Fibroblast of villous mesenchyme (primary cell): Measurements from ENCODE around the gene FZR1. TPM values are rescaled to one million over a fixed set of nuclear protein-coding genes. Genes with fewer than 3 reads are reported as not detected.

ENCODE experiments used
- DNase-seq: peaks from one replicate; pipeline ENCODE4 v3.0.0-alpha.2; 2010; ENCODE audit warnings: low read depth
- H3K4me3 ChIP-seq: 2 replicates; pipeline ENCODE4 v1.5.1; 2011; ENCODE audit warnings: low read depth, mild to moderate bottlenecking, low read length
- total RNA-seq: library from RNA; depleted of rRNA; stranded (reverse); fragments of >200 nt; gene quantifications from 2 replicates; pipeline ENCODE4 v1.2.3, GENCODE V29; 2012
- TF ChIP-seq, protein P1 (sequence below): IDR thresholded peaks from 2 replicates; pipeline ENCODE4 v1.5.1; 2012; ENCODE audit warnings: low read depth, mild to moderate bottlenecking, low read length; ENCODE audit not compliant: insufficient read depth

Gene FZR1
- total RNA-seq, 1 donor: 37.6 TPM

DNA sequence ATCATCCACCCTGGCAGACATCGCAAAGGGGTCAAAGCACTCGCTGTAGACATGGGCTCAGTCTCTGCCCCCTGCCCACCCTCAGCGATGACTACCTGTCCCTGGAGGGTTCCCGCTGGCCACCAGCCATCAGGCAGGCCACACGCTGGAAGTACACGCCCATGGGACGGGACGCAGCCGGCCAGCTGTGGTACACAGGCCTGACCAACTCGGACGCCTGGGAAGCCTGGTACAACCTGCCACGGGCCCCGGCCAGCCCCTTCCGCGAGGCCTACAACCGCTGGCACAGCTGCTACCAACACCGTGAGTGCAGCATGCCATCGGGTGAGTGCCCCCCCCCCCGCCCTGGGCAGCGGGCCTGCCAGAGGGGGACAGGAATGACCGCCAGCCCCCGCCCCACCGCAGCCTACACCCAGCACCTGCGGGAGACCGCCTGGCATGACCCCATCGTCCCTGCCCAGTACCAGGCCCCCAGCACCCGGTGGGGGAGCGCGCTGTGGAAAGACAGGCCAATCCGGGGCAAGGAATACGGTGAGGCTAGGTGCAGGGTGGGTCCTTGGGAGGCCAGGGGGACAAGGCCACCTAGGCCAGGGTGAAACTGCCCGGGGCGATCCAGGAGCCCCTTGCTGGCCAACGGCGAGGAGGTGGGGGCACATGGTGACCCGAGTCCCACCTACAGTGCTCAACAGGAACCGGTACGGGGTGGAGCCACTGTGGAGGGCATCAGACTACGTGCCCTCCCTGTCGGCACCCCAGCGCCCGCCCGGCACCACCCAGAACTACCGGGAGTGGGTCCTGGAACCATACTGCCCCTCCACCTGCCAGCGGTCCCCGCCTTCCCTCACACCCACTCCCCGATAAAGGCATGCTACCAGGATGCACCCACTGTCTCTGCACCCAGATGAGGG, 37.3 kb downstream of the FZR1 start:
- TF ChIP-seq, protein P1, sequence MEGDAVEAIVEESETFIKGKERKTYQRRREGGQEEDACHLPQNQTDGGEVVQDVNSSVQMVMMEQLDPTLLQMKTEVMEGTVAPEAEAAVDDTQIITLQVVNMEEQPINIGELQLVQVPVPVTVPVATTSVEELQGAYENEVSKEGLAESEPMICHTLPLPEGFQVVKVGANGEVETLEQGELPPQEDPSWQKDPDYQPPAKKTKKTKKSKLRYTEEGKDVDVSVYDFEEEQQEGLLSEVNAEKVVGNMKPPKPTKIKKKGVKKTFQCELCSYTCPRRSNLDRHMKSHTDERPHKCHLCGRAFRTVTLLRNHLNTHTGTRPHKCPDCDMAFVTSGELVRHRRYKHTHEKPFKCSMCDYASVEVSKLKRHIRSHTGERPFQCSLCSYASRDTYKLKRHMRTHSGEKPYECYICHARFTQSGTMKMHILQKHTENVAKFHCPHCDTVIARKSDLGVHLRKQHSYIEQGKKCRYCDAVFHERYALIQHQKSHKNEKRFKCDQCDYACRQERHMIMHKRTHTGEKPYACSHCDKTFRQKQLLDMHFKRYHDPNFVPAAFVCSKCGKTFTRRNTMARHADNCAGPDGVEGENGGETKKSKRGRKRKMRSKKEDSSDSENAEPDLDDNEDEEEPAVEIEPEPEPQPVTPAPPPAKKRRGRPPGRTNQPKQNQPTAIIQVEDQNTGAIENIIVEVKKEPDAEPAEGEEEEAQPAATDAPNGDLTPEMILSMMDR: no peak
- DNase-seq: no peak
- no peak overlapping the region for H3K4me3 ChIP-seq

DNA sequence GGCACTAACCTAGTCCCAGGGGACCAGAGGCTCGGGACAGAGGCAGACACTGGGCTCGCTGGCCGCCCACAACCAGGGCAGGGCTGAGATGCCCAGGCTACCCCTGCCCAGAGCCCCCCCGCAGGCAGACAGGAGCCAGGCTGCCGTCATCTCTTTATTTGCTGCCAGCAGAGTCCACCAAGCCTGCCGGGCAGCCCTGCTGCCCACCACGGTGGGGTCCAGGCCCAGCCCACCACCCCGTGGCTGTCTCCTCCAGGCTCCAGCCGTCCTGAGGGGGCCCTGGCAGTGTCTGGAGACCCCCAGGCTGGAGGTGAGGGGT, 37.9 kb downstream of the FZR1 start:
- TF ChIP-seq, protein P1: no peak
- DNase-seq: no peak

GRCh38 chr19:3544742-3545668, 38.9 kb downstream of the FZR1 start:
- DNase-seq: peak; percentile 46
- TF ChIP-seq, protein P1: peak; percentile 89
- no peak overlapping the region for H3K4me3 ChIP-seq

More for the DNA sequence above, 37.9 kb downstream of the FZR1 start:
- no peak overlapping the region for H3K4me3 ChIP-seq

GRCh38 chr19:3545669-3546034, 39.5 kb downstream of the FZR1 start:
- TF ChIP-seq, protein P1: no peak
- no peak overlapping the region for H3K4me3 ChIP-seq
- no peak for DNase-seq

- TF ChIP-seq, protein P1: no peak
- no peak overlapping the region for H3K4me3 ChIP-seq
- DNase-seq: no peak
Measured at GRCh38 chr19:3546119-3546518, 40.0 kb downstream of the FZR1 start.

GRCh38 chr19:3547301-3547731, 41.2 kb downstream of the FZR1 start:
- TF ChIP-seq, protein P1: peak; percentile 63
- no peak overlapping the region for H3K4me3 ChIP-seq
- DNase-seq: no peak
